A375 (cell line): Measurements from ENCODE around the gene LRRC51. TPM values are rescaled to one million over a fixed set of nuclear protein-coding genes. Genes with fewer than 3 reads are reported as not detected.

Experiments used
- small RNA-seq: library from RNA; depleted of rRNA; stranded (forward); fragments of <200 nt; gene quantifications from one replicate; pipeline ENCODE3, GENCODE V24; 2014
- total RNA-seq: library from RNA; depleted of rRNA; stranded (reverse); fragments of >200 nt; shearing (Covaris generic); gene quantifications from 2 replicates; pipeline ENCODE4 v1.2.3, GENCODE V29; 2014; rRNA removed

LRRC51 gene
- 9.9 and 10.5 TPM in 2 replicates for total RNA-seq

GRCh38 chr11:72080326-72081183, at the start of gene LRRC51, which contains the start of gene NUMA1:
Gene LRRC51, plus strand, starts transcription at chr11:72080850. Its CDS starts 8,234 bp downstream, at chr11:72089084.
Gene NUMA1, minus strand, starts transcription at chr11:72080542. Its CDS starts 44,599 bp downstream, at chr11:72035943.

GRCh38 chr11:72102946-72103753, 22.5 kb downstream of the LRRC51 start, which contains the start of gene LAMTOR1:
Gene LAMTOR1, minus strand, starts transcription at chr11:72103297. Its CDS starts 73 bp downstream, at chr11:72103224.

DNA sequence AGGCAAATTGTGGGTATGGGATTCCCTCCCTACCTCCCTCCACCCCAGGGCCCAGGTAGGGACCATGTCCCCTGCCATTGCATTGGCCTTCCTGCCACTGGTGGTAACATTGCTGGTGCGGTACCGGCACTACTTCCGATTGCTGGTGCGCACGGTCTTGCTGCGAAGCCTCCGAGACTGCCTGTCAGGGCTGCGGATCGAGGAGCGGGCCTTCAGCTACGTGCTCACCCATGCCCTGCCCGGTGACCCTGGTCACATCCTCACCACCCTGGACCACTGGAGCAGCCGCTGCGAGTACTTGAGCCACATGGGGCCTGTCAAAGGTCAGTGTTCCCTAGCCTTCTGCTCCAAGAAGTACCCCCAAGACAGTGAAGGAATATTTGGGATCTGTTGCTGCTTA, 25.2 kb downstream of the LRRC51 start, which contains the start of gene TOMT:
TSS of gene TOMT (plus strand) at position 37 of the 400 bp plus-strand sequence. CDS start at position 65, 28 bp downstream.

DNA sequence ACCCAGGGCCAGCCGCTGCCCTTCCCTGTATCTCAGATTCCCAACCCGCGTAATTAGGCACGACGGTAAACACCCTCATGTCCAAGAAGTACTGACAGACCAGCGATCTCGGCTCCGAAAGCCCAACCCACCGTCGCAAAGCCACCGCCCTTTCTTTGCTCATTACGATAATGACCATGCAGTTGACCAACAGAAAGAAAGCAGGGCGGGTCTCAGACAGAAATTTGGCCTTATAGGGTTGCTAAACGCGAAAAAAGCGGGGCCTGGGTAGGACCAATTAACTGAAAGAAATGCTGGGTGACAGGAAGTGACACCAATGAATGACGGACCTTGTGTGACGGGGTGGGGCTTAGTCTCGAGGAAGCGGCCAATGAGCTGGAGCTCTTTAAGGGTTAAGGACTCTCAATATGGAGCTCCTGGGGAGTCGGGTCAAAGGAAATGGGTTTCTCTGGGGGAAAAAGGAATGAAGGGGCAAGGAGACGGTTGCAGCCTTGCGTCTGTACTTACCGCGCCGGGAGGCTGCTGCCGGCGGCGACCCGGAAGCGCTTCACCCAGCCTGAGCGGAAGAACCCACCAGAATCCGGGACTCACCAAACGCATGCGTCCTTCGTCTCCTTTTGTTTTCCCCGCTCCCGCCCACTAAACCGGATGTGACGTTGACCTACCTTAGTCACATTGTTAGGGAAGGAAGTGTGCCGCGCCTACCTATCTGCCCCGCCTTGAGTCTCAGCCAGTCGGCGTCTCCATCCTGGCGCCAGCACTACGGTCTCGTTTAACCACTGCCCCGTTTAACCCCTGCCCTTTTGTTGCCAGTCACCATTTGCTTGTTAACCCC, 31.7 kb downstream of the LRRC51 start, which contains the start of gene ANAPC15:
TSS of gene ANAPC15 (minus strand) at position 553 of the 835 bp plus-strand sequence. CDS start 1,419 bp downstream, outside the sequence.

DNA sequence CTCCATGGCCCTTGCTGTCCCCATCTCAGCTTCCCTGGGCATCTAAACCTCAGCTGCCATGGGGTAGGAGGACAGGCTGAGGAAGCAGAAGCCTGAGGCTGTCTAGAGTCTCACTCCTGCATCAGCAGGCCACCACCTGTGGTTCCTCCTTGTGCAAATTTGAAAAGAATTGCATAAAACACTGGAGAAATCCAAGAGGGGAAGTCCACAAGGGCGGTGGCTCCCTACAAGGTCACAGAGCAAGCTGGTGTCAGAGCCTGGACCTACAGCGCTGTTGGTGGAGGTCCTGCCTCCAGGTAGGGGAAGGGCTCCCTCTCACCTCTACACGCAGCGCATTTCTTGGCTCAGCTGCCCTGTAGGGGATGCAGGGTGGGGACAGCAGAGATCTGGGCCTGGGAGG, 54.8 kb downstream of the LRRC51 start, which contains the start of gene FOLR3:
TSS of gene FOLR3 (plus strand) at position 253 of the 400 bp plus-strand sequence. CDS start 228 bp downstream, outside the sequence.

Small RNA genes lying within 50 kb of the gene (small RNA-seq; reads per million reads assigned to genes)
- gene MIR3165, result not detected
- gene RNU6-72P, result not detected

Other genes with a start within 250 kb of the LRRC51 start
- not detected in 2 replicates for gene DEFB108B, start 247.7 kb upstream of the LRRC51 start, total RNA-seq
- gene DEFB131B, start 202.4 kb upstream of the LRRC51 start, total RNA-seq, result not detected in 2 replicates
- gene XNDC1N, start 152.3 kb upstream of the LRRC51 start, total RNA-seq, result 9.7 and 11.8 TPM in 2 replicates
- 21.9 and 24.4 TPM in 2 replicates for gene RNF121, start 151.8 kb upstream of the LRRC51 start, total RNA-seq
- 1.8 and 2.4 TPM in 2 replicates for gene IL18BP, start 81.9 kb upstream of the LRRC51 start, total RNA-seq
- 181 and 186 TPM in 2 replicates for gene NUMA1, start 308 bp upstream of the LRRC51 start, total RNA-seq
- gene LAMTOR1, start 22.4 kb downstream of the LRRC51 start, total RNA-seq, result 109 and 119 TPM in 2 replicates
- not detected in 2 replicates for gene TOMT, start 25.1 kb downstream of the LRRC51 start, total RNA-seq
- gene ANAPC15, start 31.8 kb downstream of the LRRC51 start, total RNA-seq, result 66.4 and 80.2 TPM in 2 replicates
- gene FOLR3, start 54.9 kb downstream of the LRRC51 start, total RNA-seq, result not detected in 2 replicates
- 0.53 and 0.58 TPM in 2 replicates for gene FOLR1, start 111.3 kb downstream of the LRRC51 start, total RNA-seq
- not detected in 2 replicates for gene FOLR2, start 135.9 kb downstream of the LRRC51 start, total RNA-seq
- gene INPPL1, start 143.9 kb downstream of the LRRC51 start, total RNA-seq, result 79.3 and 94.3 TPM in 2 replicates
- gene PHOX2A, start 163.3 kb downstream of the LRRC51 start, total RNA-seq, result not detected in 2 replicates